HUES48 (cell line): ENCODE results near the gene UBE2K.
"Not testable (repeated sequence)": the region's sequence is repeated elsewhere in the genome, so short reads cannot be mapped to it uniquely, and the experiment has no call there.

Experiments
- H3K27ac ChIP-seq: one replicate; pipeline ENCODE4 v1.7.0; 2013; ENCODE audit warnings: low read depth, low read length, inconsistent platforms
- H3K27me3 ChIP-seq: 2 replicates; pipeline ENCODE4 v1.6.1; 2013; ENCODE audit warnings: mild to moderate bottlenecking, low read length; ENCODE audit not compliant: control insufficient read depth, insufficient read depth
- H3K36me3 ChIP-seq: 2 replicates; pipeline ENCODE4 v1.6.1; 2013; ENCODE audit warnings: low read length; ENCODE audit not compliant: control insufficient read depth, insufficient read depth
- H3K4me1 ChIP-seq: 2 replicates; pipeline ENCODE4 v1.6.1; 2013; ENCODE audit warnings: mild to moderate bottlenecking, low read length; ENCODE audit not compliant: control insufficient read depth, insufficient read depth
- H3K4me3 ChIP-seq: 2 replicates; pipeline ENCODE4 v1.5.1; 2013; ENCODE audit warnings: mild to moderate bottlenecking, low read depth, low read length
- H3K9ac ChIP-seq: 2 replicates; pipeline ENCODE4 v1.6.1; 2013; ENCODE audit warnings: mild to moderate bottlenecking, low read depth, low read length, moderate library complexity
- H3K9me3 ChIP-seq: 2 replicates; pipeline ENCODE4 v1.6.1; 2013; ENCODE audit warnings: low read length; ENCODE audit not compliant: control insufficient read depth, insufficient read depth

The UBE2K gene

DNA sequence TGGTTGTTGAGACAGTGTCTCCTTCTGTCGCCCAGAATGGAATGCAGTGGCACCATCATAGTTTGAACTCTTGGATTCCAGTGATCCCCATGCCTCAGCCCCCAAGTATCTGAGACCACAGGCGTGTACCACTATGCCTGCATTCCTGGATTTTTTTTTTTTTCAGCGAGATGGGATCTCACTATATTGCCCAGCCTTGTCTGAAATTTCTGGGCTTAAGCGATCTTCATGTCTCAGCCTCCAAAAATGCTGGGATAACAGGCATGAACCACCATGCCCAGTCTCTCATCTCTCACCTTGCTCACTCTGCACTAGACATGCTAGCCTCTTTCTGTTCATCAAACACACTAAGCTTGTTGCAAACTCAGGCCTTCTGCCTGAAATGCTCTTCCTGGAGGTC, 104.1 kb downstream of the UBE2K start:
- Histone ChIP-seq H3K9me3 (no peaks in the 10 kb centered on the region), H3K4me3 (no peak overlapping the region), H3K27ac (no peak overlapping the region), H3K9ac (no peak overlapping the region), H3K36me3 (no peaks in the 10 kb centered on the region), H3K27me3 (no peaks in the 10 kb centered on the region), H3K4me1 (no peaks in the 10 kb centered on the region)

- Histone ChIP-seq H3K36me3 (no peaks in the 10 kb centered on the region), H3K9ac (no peak overlapping the region), H3K9me3 (no peaks in the 10 kb centered on the region), H3K27ac (no peak overlapping the region), H3K27me3 (no peaks in the 10 kb centered on the region), H3K4me1 (no peaks in the 10 kb centered on the region), H3K4me3 (no peak overlapping the region)
Observed at GRCh38 chr4:39808231-39808749, 110.4 kb downstream of the UBE2K start.

DNA sequence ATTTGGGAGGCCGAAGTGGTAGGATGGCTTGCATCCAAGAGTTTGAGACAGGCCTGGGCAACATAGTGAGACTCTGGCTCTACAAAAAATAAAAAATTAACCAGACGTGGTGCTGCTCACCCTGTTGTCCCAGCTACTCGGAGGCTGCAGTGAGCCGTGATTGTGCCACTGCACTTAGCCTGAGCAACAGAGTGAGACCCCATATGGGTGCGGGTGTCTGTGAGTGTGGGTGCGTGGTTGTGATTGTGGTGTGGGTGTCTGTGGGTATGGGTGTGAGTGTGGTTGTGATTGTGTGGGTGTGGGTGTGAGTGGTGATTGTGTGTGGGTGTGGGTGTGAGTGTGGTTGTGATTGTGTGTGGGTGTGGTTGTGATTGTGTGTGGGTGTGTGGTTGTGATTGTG, 114.6 kb downstream of the UBE2K start:
- Histone ChIP-seq H3K4me3 (no peak overlapping the region), H3K27me3 (no peaks in the 10 kb centered on the region), H3K9me3 (no peaks in the 10 kb centered on the region), H3K27ac (no peak overlapping the region), H3K36me3 (no peaks in the 10 kb centered on the region), H3K9ac (no peak overlapping the region), H3K4me1 (no peaks in the 10 kb centered on the region)

DNA sequence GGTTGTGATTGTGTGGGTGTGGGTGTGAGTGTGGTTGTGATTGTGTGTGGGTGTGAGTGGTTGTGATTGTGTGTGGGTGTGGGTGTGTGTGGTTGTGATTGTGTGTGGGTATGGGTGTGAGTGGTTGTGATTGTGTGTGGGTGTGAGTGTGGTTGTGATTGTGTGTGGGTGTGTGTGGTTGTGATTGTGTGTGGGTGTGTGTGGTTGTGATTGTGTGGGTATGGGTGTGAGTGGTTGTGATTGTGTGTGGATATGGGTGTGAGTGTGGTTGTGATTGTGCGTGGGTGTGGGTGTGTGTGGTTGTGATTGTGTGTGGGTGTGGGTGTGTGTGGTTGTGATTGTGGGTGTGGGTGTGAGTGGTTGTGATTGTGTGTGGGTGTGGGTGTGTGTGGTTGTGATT, 115.1 kb downstream of the UBE2K start:
- H3K9me3 ChIP-seq, H3K27ac ChIP-seq, H3K27me3 ChIP-seq, H3K36me3 ChIP-seq, H3K4me1 ChIP-seq, H3K9ac ChIP-seq, H3K4me3 ChIP-seq: not testable (repeated sequence)

- H3K9me3 ChIP-seq, H3K27ac ChIP-seq, H3K4me1 ChIP-seq, H3K4me3 ChIP-seq, H3K36me3 ChIP-seq, H3K9ac ChIP-seq, H3K27me3 ChIP-seq: not testable (repeated sequence)
Observed at GRCh38 chr4:39813761-39814160, 115.8 kb downstream of the UBE2K start.

GRCh38 chr4:39814403-39815185, 116.7 kb downstream of the UBE2K start:
- Histone ChIP-seq H3K36me3 (no peaks in the 10 kb centered on the region), H3K27ac (no peak overlapping the region), H3K9ac (no peak overlapping the region), H3K9me3 (no peaks in the 10 kb centered on the region), H3K4me3 (no peak overlapping the region), H3K4me1 (no peaks in the 10 kb centered on the region), H3K27me3 (no peaks in the 10 kb centered on the region)

GRCh38 chr4:39818646-39819045, 120.7 kb downstream of the UBE2K start:
- H3K4me1 ChIP-seq, result peaks cover 8% of the 10 kb centered on the region
- no peaks in the 10 kb centered on the region for H3K9me3 ChIP-seq
- H3K4me3 ChIP-seq, result no peak overlapping the region
- H3K27me3 ChIP-seq, result no peaks in the 10 kb centered on the region
- no peak overlapping the region for H3K9ac ChIP-seq
- H3K27ac ChIP-seq, result no peak overlapping the region
- H3K36me3 ChIP-seq, result no peaks in the 10 kb centered on the region

- Histone ChIP-seq H3K4me3 (no peak overlapping the region), H3K36me3 (peaks cover 8% of the 10 kb centered on the region), H3K27me3 (no peaks in the 10 kb centered on the region), H3K4me1 (peaks cover 8% of the 10 kb centered on the region), H3K27ac (no peak overlapping the region), H3K9ac (no peak overlapping the region), H3K9me3 (no peaks in the 10 kb centered on the region)
Observed at GRCh38 chr4:39820186-39820585, 122.2 kb downstream of the UBE2K start.

DNA sequence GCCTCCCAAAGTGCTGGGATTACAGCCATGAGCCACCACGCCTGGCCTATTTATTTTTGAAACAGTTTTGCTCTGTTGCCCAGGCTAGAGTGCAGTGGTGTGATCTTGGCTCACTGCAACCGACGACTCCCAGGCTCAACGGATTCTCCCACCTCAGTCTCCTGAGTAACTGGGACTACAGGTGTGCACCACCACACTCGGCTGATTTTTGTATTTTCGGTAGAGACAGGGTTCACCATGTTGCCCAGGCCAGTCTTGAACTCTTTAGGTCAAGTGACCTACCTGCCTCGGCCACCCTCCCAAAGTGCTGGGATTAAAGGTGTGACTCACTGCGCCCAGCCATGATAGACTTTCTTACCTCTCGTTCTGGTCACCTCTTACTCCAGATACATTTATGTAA, 124.0 kb downstream of the UBE2K start:
- Histone ChIP-seq H3K9ac (no peak overlapping the region), H3K27me3 (no peaks in the 10 kb centered on the region), H3K4me3 (no peak overlapping the region), H3K9me3 (no peaks in the 10 kb centered on the region), H3K27ac (no peak overlapping the region), H3K4me1 (peaks cover 8% of the 10 kb centered on the region), H3K36me3 (peaks cover 15% of the 10 kb centered on the region)

DNA sequence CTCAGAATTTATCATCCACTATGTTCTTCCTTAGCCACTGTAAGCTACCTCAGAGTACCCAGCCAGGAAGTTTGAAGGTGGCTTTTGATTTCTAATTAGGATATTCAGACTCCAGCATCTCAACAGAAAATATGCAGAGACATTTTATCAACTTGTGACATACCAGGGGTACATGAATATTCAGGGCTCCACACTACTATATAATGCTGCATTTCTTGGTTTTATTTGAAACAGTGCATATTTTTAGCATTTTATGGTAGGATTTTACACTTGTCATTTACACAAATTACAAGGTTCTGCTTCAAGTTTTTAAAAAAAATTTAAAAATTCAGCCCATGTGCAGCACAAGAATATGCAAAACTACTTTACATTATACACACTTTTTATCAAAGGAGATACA, 124.7 kb downstream of the UBE2K start:
- H3K9ac ChIP-seq, result no peak overlapping the region
- no peaks in the 10 kb centered on the region for H3K9me3 ChIP-seq
- peaks cover 8% of the 10 kb centered on the region for H3K4me1 ChIP-seq
- H3K36me3 ChIP-seq, result peaks cover 22% of the 10 kb centered on the region
- H3K27ac ChIP-seq, result no peak overlapping the region
- no peaks in the 10 kb centered on the region for H3K27me3 ChIP-seq
- no peak overlapping the region for H3K4me3 ChIP-seq

- peaks cover 28% of the 10 kb centered on the region for H3K36me3 ChIP-seq
Observed at GRCh38 chr4:39823191-39823590, 125.3 kb downstream of the UBE2K start.

More at GRCh38 chr4:39823191-39823590, 125.3 kb downstream of the UBE2K start:
- Histone ChIP-seq H3K4me3 (no peak overlapping the region), H3K27me3 (no peaks in the 10 kb centered on the region), H3K9ac (no peak overlapping the region), H3K4me1 (peaks cover 8% of the 10 kb centered on the region), H3K9me3 (no peaks in the 10 kb centered on the region), H3K27ac (no peak overlapping the region)
